ENCODE results near the gene C4orf17. TPM values are rescaled to one million over a fixed set of nuclear protein-coding genes. Genes with fewer than 3 reads are reported as not detected.

C4orf17 gene
- total RNA-seq, 1 experiment from 2014 or later, result not detected

DNA sequence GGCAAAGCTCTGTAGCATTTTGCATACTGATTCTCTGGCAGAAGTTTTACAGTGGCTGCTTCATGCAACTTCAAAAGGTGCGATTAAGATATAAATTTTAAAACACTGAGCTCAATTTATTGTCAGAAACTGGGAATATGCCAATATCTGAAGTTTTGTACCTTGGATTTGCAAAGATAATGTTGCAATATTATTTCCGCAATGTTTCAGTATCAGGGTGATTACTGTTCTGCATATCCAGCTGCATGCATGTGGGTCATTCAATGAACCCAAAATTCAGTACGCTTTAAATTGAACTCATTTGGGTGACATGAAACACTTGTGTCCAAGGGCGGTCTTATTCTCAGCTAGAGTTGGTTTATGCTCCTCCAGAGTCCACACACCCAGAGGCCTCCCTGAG, 26.9 kb downstream of the C4orf17 start:
- Mint-ChIP-seq H3K9me3 (peaks cover 13% of the 10 kb centered on the region), H3K4me3 (no peak overlapping the region), H3K27me3 (ENCODE audit: low read depth) (no peaks in the 10 kb centered on the region; the same call in 1 of the 2 replicates), H3K27ac (no peak overlapping the region), H3K36me3 (no peaks in the 10 kb centered on the region), H3K4me1 (no peaks in the 10 kb centered on the region)
- ATAC-seq, result no peak
- CTCF ChIA-PET, result no interaction called here
- TF ChIP-seq E2F1 (CRISPR knock-in tag; IDR thresholded peaks at IDR 0.05) (no peak), ESRRA (CRISPR knock-in tag; IDR thresholded peaks at IDR 0.05; ENCODE audit: borderline replicate concordance) (no peak), ZNF671 (CRISPR knock-in tag; IDR thresholded peaks at IDR 0.05) (no peak), SMAD4 (CRISPR knock-in tag; IDR thresholded peaks at IDR 0.05) (no peak), EMX1 (CRISPR knock-in tag; IDR thresholded peaks at IDR 0.05) (no peak), HMGA2 (CRISPR knock-in tag; IDR thresholded peaks at IDR 0.05) (no peak), MLX (CRISPR knock-in tag; IDR thresholded peaks at IDR 0.05) (no peak), RELA (CRISPR knock-in tag; IDR thresholded peaks at IDR 0.05; ENCODE audit: borderline replicate concordance) (no peak), ATF6 (CRISPR knock-in tag; IDR thresholded peaks at IDR 0.05) (no peak), TEAD4 (CRISPR knock-in tag; IDR thresholded peaks at IDR 0.05) (no peak), TEAD1 (CRISPR knock-in tag; IDR thresholded peaks at IDR 0.05) (no peak)
- TF ChIP-seq, protein P1, sequence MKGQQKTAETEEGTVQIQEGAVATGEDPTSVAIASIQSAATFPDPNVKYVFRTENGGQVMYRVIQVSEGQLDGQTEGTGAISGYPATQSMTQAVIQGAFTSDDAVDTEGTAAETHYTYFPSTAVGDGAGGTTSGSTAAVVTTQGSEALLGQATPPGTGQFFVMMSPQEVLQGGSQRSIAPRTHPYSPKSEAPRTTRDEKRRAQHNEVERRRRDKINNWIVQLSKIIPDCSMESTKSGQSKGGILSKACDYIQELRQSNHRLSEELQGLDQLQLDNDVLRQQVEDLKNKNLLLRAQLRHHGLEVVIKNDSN (CRISPR knock-in tag; IDR thresholded peaks at IDR 0.05), result no peak
- POLR2A ChIA-PET, result interaction anchor here (0.7 kb wide), 1 partner anchor 26 kb away, joined by 3 read pairs; the partner anchor contains the start of gene TRMT10A
- DNase-seq (ENCODE audit: low spot score), result no peak

- ATAC-seq, result no peak
- no peak for DNase-seq (ENCODE audit: low spot score)
- Mint-ChIP-seq H3K4me3 (no peak overlapping the region), H3K9me3 (peaks cover 8% of the 10 kb centered on the region), H3K27ac (no peak overlapping the region), H3K27me3 (ENCODE audit: low read depth) (no peaks in the 10 kb centered on the region; the same call in 1 of the 2 replicates), H3K36me3 (no peaks in the 10 kb centered on the region), H3K4me1 (no peaks in the 10 kb centered on the region)
- POLR2A ChIA-PET, result no interaction called here
- no peak for TF ChIP-seq FOXK1 (CRISPR knock-in tag; IDR thresholded peaks at IDR 0.05)
- no peak for TF ChIP-seq RELA (CRISPR knock-in tag; IDR thresholded peaks at IDR 0.05; ENCODE audit: borderline replicate concordance)
- TF ChIP-seq HMGXB4 (CRISPR knock-in tag; IDR thresholded peaks at IDR 0.05), result no peak
- TF ChIP-seq FOXP4 (CRISPR knock-in tag; IDR thresholded peaks at IDR 0.05), result no peak
- TF ChIP-seq ZNF263 (CRISPR knock-in tag; IDR thresholded peaks at IDR 0.05; ENCODE audit: low read depth), result no peak
- CTCF ChIA-PET, result no interaction called here
Observed at GRCh38 chr4:99540277-99540939, 29.6 kb downstream of the C4orf17 start.
